Upper lobe of right lung (tissue), 1 donor: ENCODE results near the gene HOXD10. TPM values are rescaled to one million over a fixed set of nuclear protein-coding genes. Genes with fewer than 3 reads are reported as not detected.

ENCODE experiments used
- ATAC-seq: fragments of 200-7000 bp; cut with Tn5 transposase; one replicate; pipeline ENCODE4 v1.9.1; 2020; ENCODE audit warnings: mild to moderate bottlenecking, moderate library complexity
- DNase-seq: peaks from one replicate; pipeline ENCODE4 v3.0.0-alpha.2; 2020
- H3K27ac ChIP-seq: fragments of 200-600 bp; one replicate; pipeline ENCODE4 v1.8.0; 2022
- H3K27me3 ChIP-seq: fragments of 200-600 bp; one replicate; pipeline ENCODE4 v1.8.0; 2022; ENCODE audit warnings: mild to moderate bottlenecking
- H3K36me3 ChIP-seq: fragments of 200-600 bp; one replicate; pipeline ENCODE4 v1.8.0; 2022
- H3K4me1 ChIP-seq: fragments of 200-600 bp; one replicate; pipeline ENCODE4 v1.8.0; 2022
- H3K4me3 ChIP-seq: fragments of 200-600 bp; one replicate; pipeline ENCODE4 v1.8.0; 2022; ENCODE audit warnings: mild to moderate bottlenecking
- H3K9me3 ChIP-seq: fragments of 200-600 bp; one replicate; pipeline ENCODE4 v1.8.0; 2022
- intact Hi-C: fragments of 100-400 bp; cut with DNase I; formaldehyde crosslinking; loops from one replicate; pipeline ENCODE4 v1.11.0; 2022
- total RNA-seq: library from RNA; stranded (reverse); fragmentation: NEBNext Ultra II Directional; extraction: Animal tissue kit (Norgen Biotek cat#: 25700); gene quantifications from one replicate; pipeline ENCODE4 v1.2.1, GENCODE V29; 2021
- TF ChIP-seq, protein P1 (sequence below): fragments of 200-600 bp; IDR thresholded peaks from one replicate; pipeline ENCODE4 v1.8.0; 2022; ENCODE audit warnings: antibody characterized with exemption
- donor health status: DM: no; HTN: yes; CAD: no; lungs with severe emphysema.

The HOXD10 gene
- total RNA-seq, 1 donor from 2014 or later: 0.55 TPM

- Histone ChIP-seq H3K4me3 (no peak overlapping the region), H3K27me3 (peaks cover 100% of the 10 kb centered on the region)
Observed at GRCh38 chr2:176088937-176089842, 27.4 kb upstream of the HOXD10 start.

DNA sequence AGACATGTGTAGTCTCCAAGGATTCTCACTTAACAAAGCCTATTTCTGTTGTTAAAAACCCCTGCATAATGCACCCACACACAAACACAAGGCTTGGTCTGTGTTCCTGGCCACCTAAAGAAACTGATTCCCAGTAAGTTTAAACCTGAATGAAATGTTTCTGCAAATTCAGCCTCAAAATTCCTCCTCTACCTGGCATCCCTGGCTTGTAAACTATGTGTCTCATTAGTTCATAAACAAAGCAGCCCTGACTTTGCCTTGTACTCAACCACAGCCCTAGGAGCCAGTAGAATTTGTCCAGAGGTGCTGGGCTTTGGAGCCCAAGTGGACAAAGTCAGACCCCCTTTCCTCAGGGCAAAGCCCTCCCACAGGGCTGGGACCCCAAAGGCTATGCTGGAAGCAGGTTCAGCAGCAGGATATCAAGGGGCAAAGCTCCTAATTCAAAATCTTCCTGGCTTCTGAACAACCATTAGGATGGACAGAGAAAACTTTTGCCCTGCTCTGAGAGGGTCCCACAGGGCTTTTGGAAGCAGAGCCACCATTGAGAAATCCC is 26.7 kb upstream of the HOXD10 start:
- Histone ChIP-seq H3K27me3 (peaks cover 100% of the 10 kb centered on the region), H3K4me3 (no peak overlapping the region), H3K4me1 (peaks cover 21% of the 10 kb centered on the region), H3K27ac (no peak overlapping the region), H3K36me3 (no peaks in the 10 kb centered on the region), H3K9me3 (no peaks in the 10 kb centered on the region)
- TF ChIP-seq, protein P1, sequence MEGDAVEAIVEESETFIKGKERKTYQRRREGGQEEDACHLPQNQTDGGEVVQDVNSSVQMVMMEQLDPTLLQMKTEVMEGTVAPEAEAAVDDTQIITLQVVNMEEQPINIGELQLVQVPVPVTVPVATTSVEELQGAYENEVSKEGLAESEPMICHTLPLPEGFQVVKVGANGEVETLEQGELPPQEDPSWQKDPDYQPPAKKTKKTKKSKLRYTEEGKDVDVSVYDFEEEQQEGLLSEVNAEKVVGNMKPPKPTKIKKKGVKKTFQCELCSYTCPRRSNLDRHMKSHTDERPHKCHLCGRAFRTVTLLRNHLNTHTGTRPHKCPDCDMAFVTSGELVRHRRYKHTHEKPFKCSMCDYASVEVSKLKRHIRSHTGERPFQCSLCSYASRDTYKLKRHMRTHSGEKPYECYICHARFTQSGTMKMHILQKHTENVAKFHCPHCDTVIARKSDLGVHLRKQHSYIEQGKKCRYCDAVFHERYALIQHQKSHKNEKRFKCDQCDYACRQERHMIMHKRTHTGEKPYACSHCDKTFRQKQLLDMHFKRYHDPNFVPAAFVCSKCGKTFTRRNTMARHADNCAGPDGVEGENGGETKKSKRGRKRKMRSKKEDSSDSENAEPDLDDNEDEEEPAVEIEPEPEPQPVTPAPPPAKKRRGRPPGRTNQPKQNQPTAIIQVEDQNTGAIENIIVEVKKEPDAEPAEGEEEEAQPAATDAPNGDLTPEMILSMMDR: no peak
- no peak for ATAC-seq
- intact Hi-C loops: no loop called here
- DNase-seq: no peak

More at GRCh38 chr2:176088937-176089842, 27.4 kb upstream of the HOXD10 start:
- H3K36me3 ChIP-seq: no peaks in the 10 kb centered on the region
- DNase-seq: no peak
- TF ChIP-seq, protein P1: no peak
- H3K9me3 ChIP-seq: no peaks in the 10 kb centered on the region
- intact Hi-C loops: no loop called here
- peaks cover 21% of the 10 kb centered on the region for H3K4me1 ChIP-seq
- H3K27ac ChIP-seq: no peak overlapping the region
- ATAC-seq: no peak

DNA sequence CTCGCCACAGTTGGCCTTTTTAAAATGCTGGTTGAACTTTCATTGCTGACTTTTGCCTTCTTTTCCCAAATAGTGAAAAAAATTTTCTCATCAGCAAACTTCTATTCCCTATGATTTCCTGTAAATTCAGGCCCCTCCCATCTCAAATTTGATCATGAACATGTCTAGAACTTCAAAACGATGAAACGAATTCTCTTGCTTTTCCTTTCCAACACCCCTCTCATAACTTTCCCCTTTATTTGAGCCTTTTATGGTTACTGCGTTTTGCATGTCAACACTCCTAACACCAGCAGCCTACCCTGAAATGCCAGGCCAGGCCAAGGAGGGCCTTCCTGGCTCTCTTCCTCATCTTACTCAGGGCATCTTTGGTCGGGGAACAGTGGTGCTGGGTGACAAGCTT is 25.7 kb upstream of the HOXD10 start:
- Histone ChIP-seq H3K4me3 (no peak overlapping the region), H3K9me3 (no peaks in the 10 kb centered on the region), H3K4me1 (peaks cover 21% of the 10 kb centered on the region), H3K36me3 (no peaks in the 10 kb centered on the region), H3K27ac (no peak overlapping the region), H3K27me3 (peaks cover 100% of the 10 kb centered on the region)
- intact Hi-C loops: no loop called here
- no peak for ATAC-seq
- TF ChIP-seq, protein P1: no peak
- DNase-seq: no peak

DNA sequence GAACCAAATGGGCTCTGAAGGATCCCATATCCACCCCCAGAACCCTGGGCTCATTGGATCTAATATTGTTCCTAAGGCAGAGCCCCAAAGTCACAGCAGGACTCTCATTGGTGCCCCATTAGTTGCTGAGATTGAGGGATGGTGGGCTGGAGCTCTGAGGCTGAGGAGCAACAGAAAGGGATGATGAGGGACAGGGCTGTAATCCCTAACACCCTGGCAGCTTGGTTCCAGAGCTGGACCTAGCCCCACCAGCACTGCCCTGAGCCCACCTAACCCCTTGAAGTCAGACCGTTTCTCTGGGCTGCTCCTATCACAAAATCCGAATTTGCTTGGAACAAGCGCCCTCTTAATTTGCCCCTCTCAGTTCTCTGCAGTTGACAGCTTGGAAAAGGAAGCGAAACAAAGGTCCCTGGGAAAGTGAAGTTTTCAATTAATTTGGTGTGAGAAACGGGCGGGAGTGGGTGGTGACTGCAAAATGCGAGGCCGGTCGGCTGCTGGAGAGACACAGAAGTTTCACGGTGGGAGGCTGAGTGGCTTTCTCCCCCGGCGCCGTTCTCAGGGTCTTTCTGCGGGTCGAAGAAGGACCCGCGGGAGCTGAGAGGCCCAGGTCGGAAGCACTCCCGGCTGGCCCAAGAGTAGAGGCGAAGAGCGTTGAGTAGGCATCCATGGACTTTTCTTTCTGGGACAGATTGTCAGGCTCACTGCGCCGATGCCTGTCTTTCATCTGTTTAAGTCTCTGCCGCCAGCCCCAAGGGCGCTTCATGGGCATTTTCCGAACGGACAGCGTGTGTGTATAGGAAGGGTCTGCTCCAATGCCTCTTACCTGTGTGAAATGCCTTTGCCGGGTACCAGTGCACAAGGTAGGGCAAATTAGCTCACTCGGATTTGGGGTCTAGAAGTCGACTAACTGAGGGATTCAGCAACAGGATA is 25.0 kb upstream of the HOXD10 start:
- no peaks in the 10 kb centered on the region for H3K9me3 ChIP-seq
- no peak overlapping the region for H3K27ac ChIP-seq
- H3K27me3 ChIP-seq: peaks cover 99% of the 10 kb centered on the region
- TF ChIP-seq, protein P1: no peak
- intact Hi-C loops: no loop called here
- H3K4me3 ChIP-seq: no peak overlapping the region
- no peak for DNase-seq
- H3K36me3 ChIP-seq: no peaks in the 10 kb centered on the region
- ATAC-seq: no peak
- H3K4me1 ChIP-seq: peaks cover 23% of the 10 kb centered on the region

DNA sequence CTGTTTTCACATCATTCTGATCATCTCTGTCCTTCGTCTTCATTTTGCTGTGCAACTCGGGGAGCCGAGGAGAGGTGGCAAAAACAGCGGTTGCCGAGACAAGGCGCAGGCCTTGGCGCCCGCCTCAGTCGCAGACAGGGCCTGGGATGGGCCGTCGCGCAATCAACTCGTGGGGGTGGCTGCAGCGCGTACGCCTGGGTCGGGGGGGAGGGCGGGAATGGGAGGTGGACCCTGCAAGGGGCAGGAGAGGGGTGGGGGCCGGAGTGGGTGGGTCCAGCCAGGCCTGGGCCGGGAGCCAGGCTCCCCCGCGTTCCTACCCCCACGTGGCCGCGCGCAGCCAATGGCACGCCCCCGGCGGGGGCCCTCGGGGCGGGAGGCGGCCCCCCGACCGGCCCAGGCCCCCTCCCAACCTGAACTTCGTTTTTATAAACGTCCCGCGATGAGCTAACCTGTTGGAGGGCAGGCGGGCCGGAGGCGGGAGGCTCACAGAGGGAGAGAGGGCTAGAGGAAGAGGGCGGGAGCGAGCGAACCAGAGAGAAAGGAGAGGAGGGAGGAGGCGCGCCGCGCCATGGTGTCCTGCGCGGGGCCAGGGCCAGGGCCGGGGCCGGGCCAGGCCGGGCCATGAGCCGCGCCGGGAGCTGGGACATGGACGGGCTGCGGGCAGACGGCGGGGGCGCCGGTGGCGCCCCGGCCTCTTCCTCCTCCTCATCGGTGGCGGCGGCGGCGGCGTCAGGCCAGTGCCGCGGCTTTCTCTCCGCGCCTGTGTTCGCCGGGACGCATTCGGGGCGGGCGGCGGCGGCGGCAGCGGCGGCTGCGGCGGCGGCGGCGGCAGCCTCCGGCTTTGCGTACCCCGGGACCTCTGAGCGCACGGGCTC is 24.1 kb upstream of the HOXD10 start, which contains the start of gene HOXD13:
TSS of gene HOXD13 (plus strand) at position 452 of the 875 bp plus-strand sequence. CDS start at position 622, 170 bp downstream.
- DNase-seq (no peak), ATAC-seq (no peak)
- H3K4me1 ChIP-seq: peaks cover 32% of the 10 kb centered on the region
- no peaks in the 10 kb centered on the region for H3K9me3 ChIP-seq
- no peak within 1 kb of the TSS for H3K27ac ChIP-seq
- TF ChIP-seq, protein P1: no peak
- intact Hi-C loops: no loop called here
- no peak within 1 kb of the TSS for H3K4me3 ChIP-seq
- H3K36me3 ChIP-seq: no peaks in the 10 kb centered on the region
- peaks cover 99% of the 10 kb centered on the region for H3K27me3 ChIP-seq
